Measurements from ENCODE around the gene CHD9.

CHD9 gene

DNA sequence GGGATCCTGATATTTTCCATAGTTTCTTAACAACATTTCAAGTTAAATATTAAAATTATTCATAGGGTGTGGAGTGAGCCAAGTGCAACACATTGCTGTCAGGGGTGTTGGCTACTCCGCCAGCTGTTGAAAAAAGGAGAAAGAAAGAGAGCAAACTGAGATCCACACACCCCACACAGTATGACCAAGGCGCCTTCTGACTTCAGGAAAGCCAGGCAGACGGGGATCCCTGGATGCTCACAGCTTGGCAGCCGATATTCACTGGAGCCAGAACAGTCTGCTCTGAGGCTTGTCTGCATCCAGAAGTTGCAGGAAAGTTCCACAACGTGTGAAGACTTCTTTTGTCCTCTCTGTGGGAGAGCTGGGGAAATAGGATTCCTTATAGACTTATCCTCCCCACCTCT lies 11.4 kb upstream of the CHD9 start:
- no peak for TF ChIP-seq POLR2AphosphoS5 (IDR thresholded peaks at IDR 0.05; ENCODE audit: low read depth, low read length)
- TF ChIP-seq FOXP2 (optimal IDR thresholded peaks at IDR 0.05; ENCODE audit: borderline replicate concordance, extremely low read depth, extremely low read length, insufficient read depth), result no peak
- TF ChIP-seq TAF1 (IDR thresholded peaks at IDR 0.05; ENCODE audit: borderline replicate concordance, insufficient read depth, low read length), result no peak
- TF ChIP-seq SIN3A (IDR thresholded peaks at IDR 0.05; ENCODE audit: borderline replicate concordance, insufficient read depth, low read length), result no peak
- TF ChIP-seq, protein P1, sequence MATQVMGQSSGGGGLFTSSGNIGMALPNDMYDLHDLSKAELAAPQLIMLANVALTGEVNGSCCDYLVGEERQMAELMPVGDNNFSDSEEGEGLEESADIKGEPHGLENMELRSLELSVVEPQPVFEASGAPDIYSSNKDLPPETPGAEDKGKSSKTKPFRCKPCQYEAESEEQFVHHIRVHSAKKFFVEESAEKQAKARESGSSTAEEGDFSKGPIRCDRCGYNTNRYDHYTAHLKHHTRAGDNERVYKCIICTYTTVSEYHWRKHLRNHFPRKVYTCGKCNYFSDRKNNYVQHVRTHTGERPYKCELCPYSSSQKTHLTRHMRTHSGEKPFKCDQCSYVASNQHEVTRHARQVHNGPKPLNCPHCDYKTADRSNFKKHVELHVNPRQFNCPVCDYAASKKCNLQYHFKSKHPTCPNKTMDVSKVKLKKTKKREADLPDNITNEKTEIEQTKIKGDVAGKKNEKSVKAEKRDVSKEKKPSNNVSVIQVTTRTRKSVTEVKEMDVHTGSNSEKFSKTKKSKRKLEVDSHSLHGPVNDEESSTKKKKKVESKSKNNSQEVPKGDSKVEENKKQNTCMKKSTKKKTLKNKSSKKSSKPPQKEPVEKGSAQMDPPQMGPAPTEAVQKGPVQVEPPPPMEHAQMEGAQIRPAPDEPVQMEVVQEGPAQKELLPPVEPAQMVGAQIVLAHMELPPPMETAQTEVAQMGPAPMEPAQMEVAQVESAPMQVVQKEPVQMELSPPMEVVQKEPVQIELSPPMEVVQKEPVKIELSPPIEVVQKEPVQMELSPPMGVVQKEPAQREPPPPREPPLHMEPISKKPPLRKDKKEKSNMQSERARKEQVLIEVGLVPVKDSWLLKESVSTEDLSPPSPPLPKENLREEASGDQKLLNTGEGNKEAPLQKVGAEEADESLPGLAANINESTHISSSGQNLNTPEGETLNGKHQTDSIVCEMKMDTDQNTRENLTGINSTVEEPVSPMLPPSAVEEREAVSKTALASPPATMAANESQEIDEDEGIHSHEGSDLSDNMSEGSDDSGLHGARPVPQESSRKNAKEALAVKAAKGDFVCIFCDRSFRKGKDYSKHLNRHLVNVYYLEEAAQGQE (IDR thresholded peaks at IDR 0.05; ENCODE audit: insufficient read depth in 1 of 2, low read depth in 2 of 2, low read length in 2 of 2), result no peak

DNA sequence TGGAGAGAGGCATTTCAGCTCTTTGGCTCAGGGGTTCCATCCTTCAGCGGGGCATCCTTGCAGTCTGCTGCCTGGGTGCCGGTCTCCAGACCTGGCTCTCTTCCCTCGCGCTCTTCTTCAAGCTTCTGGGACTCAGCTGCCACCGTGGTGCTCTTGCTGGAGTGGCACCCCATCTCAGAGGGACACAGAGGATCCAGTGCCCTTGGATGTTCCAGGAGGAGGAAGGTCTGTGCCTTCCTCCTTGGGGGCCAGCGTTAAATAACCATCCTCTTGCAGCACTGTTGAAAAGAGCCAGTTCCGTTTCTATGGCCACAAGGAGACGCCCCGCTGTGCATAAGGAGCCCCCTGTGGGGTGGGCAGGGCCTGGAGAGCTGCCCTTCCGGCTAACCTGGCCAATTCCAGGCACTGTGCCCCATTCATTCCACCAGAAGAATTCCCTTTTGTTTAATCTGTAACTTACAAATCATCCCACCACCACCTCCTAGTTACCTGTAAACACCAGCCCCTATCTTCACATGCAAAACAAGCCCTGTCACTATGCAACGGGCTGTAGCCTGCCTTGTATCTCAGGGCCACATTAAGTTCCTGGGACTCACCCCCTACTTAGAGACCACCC lies 10.7 kb upstream of the CHD9 start:
- no peak for TF ChIP-seq TAF1 (IDR thresholded peaks at IDR 0.05; ENCODE audit: borderline replicate concordance, insufficient read depth, low read length)

DNA sequence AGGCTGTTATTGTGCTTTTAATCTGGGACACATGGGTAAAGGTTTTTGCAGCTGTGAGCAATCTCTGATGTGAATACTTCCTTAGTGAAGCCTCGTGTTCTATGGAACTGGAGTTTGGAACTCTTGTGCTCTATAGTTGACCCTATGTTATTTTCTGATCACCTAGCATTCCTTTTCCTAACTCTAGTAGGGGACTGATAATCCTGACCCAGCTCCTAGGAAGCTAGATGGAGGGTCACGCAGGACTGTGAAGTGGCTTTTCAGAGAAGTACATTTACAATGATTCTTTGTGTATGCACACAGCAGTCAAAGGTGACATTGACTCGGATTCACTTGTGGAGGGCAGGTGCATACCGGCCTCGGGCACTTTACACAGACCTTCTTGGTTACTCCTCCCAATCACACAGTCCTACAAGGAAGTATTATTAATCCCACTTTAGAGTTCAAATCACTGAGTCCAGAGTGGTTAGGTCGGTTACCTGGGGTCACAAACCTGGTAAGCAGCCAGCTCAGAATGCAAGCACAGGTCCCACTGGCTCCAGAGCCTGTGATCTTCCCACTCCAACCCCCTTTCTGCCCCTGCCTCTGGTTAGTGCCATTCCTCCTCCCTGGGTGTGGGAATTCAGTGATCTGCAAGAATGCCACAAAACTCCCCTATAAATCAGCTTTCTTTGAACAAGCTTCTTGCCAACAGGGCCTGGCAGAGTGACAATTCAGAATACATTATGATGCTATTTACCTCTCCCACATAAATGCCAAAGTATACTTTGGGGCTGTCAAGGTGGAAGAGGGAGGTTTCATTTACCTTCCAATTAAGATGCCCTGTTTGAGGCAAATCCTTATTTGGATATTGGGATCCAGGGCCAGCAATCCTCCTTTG lies 9.2 kb upstream of the CHD9 start:
- no peak for TF ChIP-seq POLR2AphosphoS5 (IDR thresholded peaks at IDR 0.05; ENCODE audit: low read depth, low read length)
- TF ChIP-seq SIN3A (IDR thresholded peaks at IDR 0.05; ENCODE audit: borderline replicate concordance, insufficient read depth, low read length), result no peak
- TF ChIP-seq, protein P1 (IDR thresholded peaks at IDR 0.05; ENCODE audit: insufficient read depth in 1 of 2, low read depth in 2 of 2, low read length in 2 of 2), result no peak
- no peak for TF ChIP-seq FOXP2 (optimal IDR thresholded peaks at IDR 0.05; ENCODE audit: borderline replicate concordance, extremely low read depth, extremely low read length, insufficient read depth)
- no peak for TF ChIP-seq TAF1 (IDR thresholded peaks at IDR 0.05; ENCODE audit: borderline replicate concordance, insufficient read depth, low read length)

DNA sequence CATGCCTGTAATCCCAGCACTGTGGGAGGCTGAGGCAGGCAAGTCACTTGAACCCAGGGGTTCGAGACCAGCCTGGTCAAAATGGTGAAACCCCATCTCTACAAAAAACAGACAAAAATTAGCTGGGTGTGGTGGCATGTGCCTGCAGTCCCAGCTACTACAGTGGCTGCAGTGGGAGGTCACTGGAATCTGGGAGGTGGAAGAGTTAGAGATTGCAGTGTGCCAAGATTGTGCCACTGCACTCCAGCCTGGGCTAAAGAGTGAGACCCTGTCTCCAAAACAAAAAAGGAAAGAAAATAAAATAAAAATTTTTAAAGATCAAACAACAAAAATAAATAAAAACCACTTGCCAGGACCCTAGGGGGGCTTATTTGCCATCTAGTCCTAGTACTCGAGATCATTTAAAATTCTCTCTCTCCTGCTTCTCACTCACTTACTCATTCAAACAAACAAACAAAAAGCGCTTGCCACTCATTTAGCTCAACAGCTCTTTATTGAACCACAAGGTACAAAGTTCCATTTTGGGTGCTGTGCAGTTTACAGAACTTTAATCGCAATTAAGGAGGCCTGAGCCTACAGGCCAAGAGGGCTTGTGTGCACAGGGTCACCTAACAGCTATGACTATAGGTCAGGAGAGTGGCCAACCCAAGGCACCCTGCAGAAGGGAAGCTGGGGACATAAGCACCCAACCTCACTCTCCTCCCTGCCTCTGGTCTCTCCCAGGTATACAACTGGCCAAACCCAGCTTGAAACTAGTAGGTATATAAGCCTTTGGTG lies 6.5 kb upstream of the CHD9 start:
- TF ChIP-seq, protein P1 (IDR thresholded peaks at IDR 0.05; ENCODE audit: insufficient read depth in 1 of 2, low read depth in 2 of 2, low read length in 2 of 2), result no peak
- TF ChIP-seq SIN3A (IDR thresholded peaks at IDR 0.05; ENCODE audit: borderline replicate concordance, insufficient read depth, low read length) (no peak), TAF1 (IDR thresholded peaks at IDR 0.05; ENCODE audit: borderline replicate concordance, insufficient read depth, low read length) (no peak), POLR2AphosphoS5 (IDR thresholded peaks at IDR 0.05; ENCODE audit: low read depth, low read length) (no peak), FOXP2 (optimal IDR thresholded peaks at IDR 0.05; ENCODE audit: borderline replicate concordance, extremely low read depth, extremely low read length, insufficient read depth) (no peak)

All from PFSK-1 (cell line).